G401 (cell line): ENCODE measurements around the gene PRMT7. TPM values are rescaled to one million over a fixed set of nuclear protein-coding genes. Genes with fewer than 3 reads are reported as not detected.

ENCODE experiments used
- DNase-seq: peaks from one replicate; pipeline ENCODE4 v3.0.0-alpha.2; 2015; ENCODE audit warnings: low spot score
- in situ Hi-C: cut with HindIII; loops from 2 replicates; pipeline ENCODE4 v1.10.0; 2016; ENCODE audit warnings: low sequenced_read_pairs, mixed read lengths
- total RNA-seq: library from RNA; depleted of rRNA; stranded (reverse); fragments of >200 nt; shearing (Covaris generic); gene quantifications from 2 replicates; pipeline ENCODE4 v1.2.3, GENCODE V29; 2014

PRMT7 gene
- total RNA-seq, 1 experiment from 2014 or later, result 85.9 TPM

GRCh38 chr16:68357521-68357922, 46.7 kb downstream of the PRMT7 start:
- in situ Hi-C loops, result no loop called here

GRCh38 chr16:68357923-68358322, 47.1 kb downstream of the PRMT7 start:
- in situ Hi-C loops, result no loop called here
- DNase-seq, result no peak

More at GRCh38 chr16:68357521-68357922, 46.7 kb downstream of the PRMT7 start:
- DNase-seq, result no peak

DNA sequence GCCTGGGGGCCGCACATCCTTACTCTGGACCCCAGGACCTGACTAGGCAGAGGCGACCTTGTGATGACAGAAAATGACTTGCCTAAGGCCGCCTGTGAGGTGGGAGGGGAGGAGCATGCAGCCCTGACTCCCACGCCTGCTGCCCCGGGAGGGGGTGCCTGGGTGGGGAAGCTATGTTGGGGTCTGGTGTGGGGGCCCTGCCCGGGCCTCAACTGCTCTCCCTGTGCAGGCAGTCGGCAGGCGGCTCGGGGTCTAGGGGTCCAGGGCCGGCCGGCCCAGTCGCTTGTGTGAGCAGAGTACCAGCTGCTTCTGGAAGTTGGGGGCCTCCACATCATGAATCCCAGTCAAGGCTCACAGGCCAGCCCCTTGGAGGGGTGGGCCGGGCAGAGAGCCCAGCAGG, 48.1 kb downstream of the PRMT7 start:
- in situ Hi-C loops, result no loop called here

GRCh38 chr16:68359398-68360191, 48.8 kb downstream of the PRMT7 start:
- no peak for DNase-seq
- in situ Hi-C loops, result no loop called here

More for the DNA sequence above, 48.1 kb downstream of the PRMT7 start:
- no peak for DNase-seq

GRCh38 chr16:68360547-68360946, 49.7 kb downstream of the PRMT7 start:
- no peak for DNase-seq
- in situ Hi-C loops, result no loop called here

DNA sequence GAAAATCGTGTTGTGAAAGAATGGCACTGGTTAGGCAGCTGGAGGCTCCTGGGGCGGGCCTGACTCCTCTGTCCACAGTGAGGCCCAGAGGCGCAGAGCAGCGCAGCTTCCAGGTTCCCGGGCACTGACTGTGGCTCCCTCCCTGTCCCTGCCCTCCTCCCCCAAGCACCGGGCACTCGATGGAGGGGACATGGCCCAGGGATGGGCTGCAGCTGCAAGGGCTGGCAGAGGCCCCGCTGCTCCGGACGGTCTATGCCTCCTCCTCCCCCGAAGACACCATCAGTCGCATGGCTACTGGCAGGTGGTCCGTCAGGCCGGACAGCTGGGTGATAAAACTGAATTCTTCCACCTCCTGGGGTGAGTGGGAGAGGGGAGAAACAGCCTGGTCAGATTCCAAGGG, 50.1 kb downstream of the PRMT7 start:
- in situ Hi-C loops, result no loop called here
- no peak for DNase-seq

DNA sequence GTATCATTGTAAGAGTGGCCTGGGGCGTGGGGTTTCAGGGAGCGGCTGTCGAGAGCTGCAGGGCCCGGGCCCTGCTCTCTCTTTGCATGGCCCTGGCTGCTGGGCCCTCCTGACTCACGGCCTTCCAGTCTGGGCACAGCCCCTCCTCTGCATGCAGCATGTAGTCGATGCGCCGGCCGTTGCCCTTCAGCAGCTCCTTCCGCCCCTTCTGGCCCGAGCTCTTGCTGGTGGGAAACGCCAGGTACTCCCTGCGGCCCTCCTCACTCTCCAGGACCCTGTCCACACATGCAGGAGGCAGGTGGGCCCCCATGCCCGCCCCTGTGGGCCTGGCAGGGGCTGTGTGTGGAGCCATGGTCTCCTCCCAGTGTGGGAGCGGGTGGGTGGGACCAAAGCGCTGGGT, 50.7 kb downstream of the PRMT7 start:
- in situ Hi-C loops, result no loop called here
- no peak for DNase-seq

DNA sequence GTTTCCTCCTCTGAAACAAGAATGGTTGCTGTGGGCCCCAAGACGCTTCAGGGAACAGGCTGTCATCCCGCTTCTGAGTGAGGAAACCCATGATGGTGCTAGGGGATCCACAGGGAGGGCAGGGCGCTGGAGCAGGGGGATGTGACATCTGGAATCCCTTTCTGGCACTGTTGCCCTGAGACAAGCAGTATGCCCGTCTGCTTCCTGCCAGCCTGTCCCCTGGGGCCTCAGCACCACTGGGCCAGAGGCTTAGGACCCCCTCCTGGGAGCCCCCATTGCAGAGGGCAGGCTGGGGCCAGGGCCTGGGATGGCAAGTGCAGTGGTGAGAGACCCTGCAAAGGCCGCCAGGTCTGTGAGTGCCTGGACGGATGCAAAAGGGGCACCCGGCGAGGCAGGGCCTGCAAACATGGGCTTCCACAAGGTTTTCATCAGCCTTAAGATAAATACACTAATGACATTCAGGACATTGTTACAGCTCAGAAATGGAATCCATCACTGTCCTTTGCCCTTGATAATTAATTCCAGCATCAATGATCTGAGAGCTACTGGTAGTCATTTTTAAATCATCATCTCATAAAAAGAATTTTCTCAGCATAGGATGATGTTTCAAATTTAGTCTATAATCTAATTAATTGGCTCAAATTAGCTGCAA, 51.6 kb downstream of the PRMT7 start:
- no peak for DNase-seq
- in situ Hi-C loops, result no loop called here

DNA sequence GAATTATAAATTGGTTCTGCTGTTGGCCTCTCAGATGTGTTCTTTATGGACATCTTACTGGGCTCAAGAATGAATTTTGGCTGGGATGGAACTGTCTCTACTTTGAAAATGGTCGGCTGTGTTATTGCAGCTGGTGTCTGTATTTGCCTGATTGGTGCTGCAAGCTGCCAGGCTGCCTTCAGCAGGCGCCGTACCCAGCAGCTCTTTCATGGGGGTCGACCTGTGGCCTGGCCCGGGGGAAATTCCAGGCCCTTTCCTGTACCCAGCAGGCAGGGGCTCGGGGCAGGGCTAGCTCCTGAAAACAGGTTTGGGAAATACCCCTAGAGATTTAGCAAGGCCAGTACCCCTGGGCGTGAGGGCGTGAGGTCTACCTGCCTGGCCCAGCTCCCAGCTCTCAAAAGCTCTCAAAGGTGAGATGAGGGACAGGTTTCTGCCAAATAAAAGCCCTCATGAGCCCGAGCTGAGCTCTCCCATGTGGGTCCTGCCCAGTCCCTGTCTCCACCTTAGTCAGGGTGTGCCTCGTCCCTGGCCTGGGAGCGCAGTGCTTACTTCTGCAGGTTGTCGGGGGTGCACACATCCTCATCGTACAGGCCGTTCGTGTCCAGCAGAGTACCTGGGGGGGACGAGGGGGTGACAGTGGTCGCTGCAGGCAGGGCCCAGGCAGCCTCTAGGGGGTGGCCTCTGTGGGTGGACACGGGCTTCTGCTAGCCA, 52.3 kb downstream of the PRMT7 start:
- in situ Hi-C loops, result no loop called here
- no peak for DNase-seq

GRCh38 chr16:68363658-68364521, 53.1 kb downstream of the PRMT7 start:
- no peak for DNase-seq

DNA sequence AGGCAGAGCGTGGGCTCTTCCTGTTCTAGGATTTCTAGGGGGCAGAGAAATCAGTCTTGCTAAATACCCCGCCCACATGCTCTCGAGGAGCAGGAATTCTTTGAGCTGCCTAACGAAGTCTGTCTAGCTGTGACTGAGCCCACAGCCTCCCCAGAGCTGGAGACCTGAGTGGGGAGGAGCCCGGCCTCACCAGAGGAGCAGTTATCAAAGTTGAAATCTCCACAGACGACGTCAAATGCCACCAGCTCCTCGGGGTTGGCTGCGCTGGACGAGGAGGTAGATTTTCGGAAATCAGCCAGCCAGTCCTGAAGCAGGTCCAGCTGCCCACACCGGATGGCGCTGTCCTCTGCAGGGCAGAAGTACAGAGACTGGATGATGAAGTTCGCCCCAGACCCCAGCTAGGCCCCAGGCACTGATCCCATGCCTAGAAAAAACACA, 53.8 kb downstream of the PRMT7 start:
- in situ Hi-C loops, result no loop called here
- DNase-seq, result no peak

More at GRCh38 chr16:68363658-68364521, 53.1 kb downstream of the PRMT7 start:
- in situ Hi-C loops, result no loop called here

- peak; percentile 36 for DNase-seq
- in situ Hi-C loops, result no loop called here
Observed at GRCh38 chr16:68365167-68365817, 54.5 kb downstream of the PRMT7 start.

DNA sequence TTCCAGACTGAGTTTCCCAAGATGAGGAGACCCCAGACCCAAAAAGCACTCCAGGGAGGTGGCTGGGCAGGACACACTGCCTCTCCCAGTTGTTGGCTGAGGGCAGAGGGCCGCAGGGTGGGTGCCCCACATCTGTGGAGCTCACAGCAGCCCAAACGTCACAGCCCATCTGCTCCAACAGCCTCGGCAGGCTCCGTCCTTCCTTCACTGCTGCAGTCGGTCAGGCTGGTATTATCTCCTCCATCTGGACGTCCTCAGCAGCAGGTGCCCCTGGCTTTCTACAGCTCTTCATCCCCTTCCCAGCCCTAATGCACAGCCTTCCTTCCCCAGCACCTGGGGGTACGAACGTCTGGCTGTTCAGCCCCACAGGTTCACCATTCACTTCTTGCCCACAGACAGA, 55.2 kb downstream of the PRMT7 start:
- in situ Hi-C loops, result no loop called here
- no peak for DNase-seq

DNA sequence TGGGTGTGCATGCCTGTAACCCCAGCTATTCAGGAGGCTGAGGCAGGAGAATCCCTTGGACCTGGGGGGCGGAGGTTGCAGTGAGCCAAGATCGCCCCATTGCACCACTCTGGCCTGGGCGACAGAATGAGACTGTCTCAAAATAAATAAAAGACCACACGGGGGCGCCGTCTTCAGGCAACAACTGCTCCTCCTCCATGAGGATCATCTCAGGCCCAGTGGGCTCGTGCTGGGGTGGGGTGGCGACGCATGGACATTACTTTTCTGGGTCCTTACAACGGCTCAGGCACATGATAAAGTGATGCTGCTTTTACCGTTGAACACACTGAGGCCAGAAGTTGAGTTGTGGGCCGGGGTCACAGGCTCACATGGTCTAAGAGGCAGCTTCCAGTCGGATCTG, 56.2 kb downstream of the PRMT7 start:
- DNase-seq, result peak; percentile 40
- in situ Hi-C loops, result no loop called here

- in situ Hi-C loops, result no loop called here
- DNase-seq, result no peak
Observed at GRCh38 chr16:68367440-68367839, 56.6 kb downstream of the PRMT7 start.

GRCh38 chr16:68367891-68368290, 57.1 kb downstream of the PRMT7 start:
- no peak for DNase-seq
- in situ Hi-C loops, result no loop called here

- in situ Hi-C loops, result no loop called here
- DNase-seq, result no peak
Observed at GRCh38 chr16:68368301-68368888, 57.6 kb downstream of the PRMT7 start.

DNA sequence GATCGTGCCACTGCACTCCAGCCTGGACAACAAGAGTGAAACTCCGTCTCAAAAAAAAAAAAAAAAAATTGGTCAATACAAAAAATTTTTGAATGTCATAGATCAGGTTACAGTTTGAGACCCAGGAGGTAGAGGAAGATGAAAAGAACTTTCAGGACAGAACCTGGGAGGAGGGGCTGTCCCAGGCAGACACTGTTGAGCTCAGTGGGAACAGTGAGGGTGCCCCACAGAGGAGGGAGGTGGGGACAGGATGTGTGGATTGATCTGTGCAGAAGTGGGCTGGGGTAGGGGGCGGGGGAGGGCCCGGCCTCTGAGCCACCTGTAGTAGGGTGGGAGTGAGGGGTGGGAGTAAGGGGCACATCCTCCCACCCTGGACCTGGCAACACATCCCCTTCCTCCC, 58.3 kb downstream of the PRMT7 start:
- in situ Hi-C loops, result no loop called here
- no peak for DNase-seq
